HEK293T (cell line): ENCODE data around the gene FOXO3.

Experiments used
- CTCF ChIA-PET: fragments of 350-600 bp; formaldehyde crosslinking; extraction: SDS; loops from one replicate; lab custom pipeline; 2021; ENCODE audit warnings: antibody characterized with exemption, inconsistent platforms; lab: Yijun Ruan, JAX
- POLR2A ChIA-PET: fragments of 350-600 bp; formaldehyde crosslinking; extraction: SDS; loops from one replicate; lab custom pipeline; 2020; ENCODE audit warnings: antibody characterized with exemption, inconsistent platforms; lab: Yijun Ruan, JAX
- DNase-seq: peaks from one replicate; pipeline ENCODE4 v3.0.0; 2012; ENCODE audit warnings: mixed read lengths; ENCODE audit errors: extremely low spot score
- ARNT ChIP-seq: fragments of 450-650 bp; IDR thresholded peaks from 2 replicates; pipeline ENCODE4 v1.6.1; 2017; ENCODE audit warnings: mild to moderate bottlenecking
- BHLHE40 ChIP-seq: fragments of 450-650 bp; IDR thresholded peaks from 2 replicates; pipeline ENCODE4 v1.6.1; 2016; ENCODE audit warnings: mild to moderate bottlenecking, moderate library complexity, borderline replicate concordance
- CTBP1 ChIP-seq: fragments of 450-650 bp; IDR thresholded peaks from 2 replicates; pipeline ENCODE4 v1.6.1; 2016; ENCODE audit warnings: borderline replicate concordance
- ELF4 ChIP-seq: fragments of 450-650 bp; IDR thresholded peaks from 2 replicates; pipeline ENCODE4 v1.6.1; 2017; ENCODE audit warnings: antibody characterized with exemption
- FOXA1 ChIP-seq: fragments of 450-650 bp; IDR thresholded peaks from 2 replicates; pipeline ENCODE4 v1.6.1; 2016; ENCODE audit warnings: mild to moderate bottlenecking
- FOXK2 ChIP-seq: fragments of 450-650 bp; IDR thresholded peaks from 2 replicates; pipeline ENCODE4 v1.6.1; 2016; ENCODE audit warnings: mild to moderate bottlenecking
- FOXM1 ChIP-seq: fragments of 450-650 bp; IDR thresholded peaks from 2 replicates; pipeline ENCODE4 v1.6.1; 2017; ENCODE audit warnings: mild to moderate bottlenecking, borderline replicate concordance
- HDGF ChIP-seq: fragments of 450-650 bp; IDR thresholded peaks from 2 replicates; pipeline ENCODE4 v1.6.1; 2017; ENCODE audit warnings: antibody characterized with exemption, borderline replicate concordance
- L3MBTL2 ChIP-seq: fragments of 450-650 bp; conservative IDR thresholded peaks from 2 replicates; pipeline ENCODE4 v1.6.1; 2016; ENCODE audit warnings: mild to moderate bottlenecking
- LEF1 ChIP-seq: fragments of 450-650 bp; IDR thresholded peaks from 2 replicates; pipeline ENCODE4 v1.6.1; 2017; ENCODE audit warnings: mild to moderate bottlenecking, borderline replicate concordance
- NFRKB ChIP-seq: fragments of 450-650 bp; IDR thresholded peaks from 2 replicates; pipeline ENCODE4 v1.6.1; 2016; ENCODE audit warnings: mild to moderate bottlenecking, moderate library complexity
- PKNOX1 ChIP-seq: fragments of 450-650 bp; IDR thresholded peaks from 2 replicates; pipeline ENCODE4 v1.6.1; 2016
- SP1 ChIP-seq: fragments of 450-650 bp; IDR thresholded peaks from 2 replicates; pipeline ENCODE4 v1.6.1; 2017
- SUZ12 ChIP-seq: fragments of 450-650 bp; IDR thresholded peaks from 2 replicates; pipeline ENCODE4 v1.6.1; 2016; ENCODE audit warnings: mild to moderate bottlenecking
- TARDBP ChIP-seq: fragments of 450-650 bp; IDR thresholded peaks from 2 replicates; pipeline ENCODE4 v1.6.1; 2016
- ZNF384 ChIP-seq: fragments of 450-650 bp; IDR thresholded peaks from 2 replicates; pipeline ENCODE4 v1.6.1; 2016

The FOXO3 gene

GRCh38 chr6:108618623-108619152 is 58.0 kb downstream of the FOXO3 start:
- DNase-seq: no peak
- ChIA-PET POLR2A (no interaction called here), CTCF (no interaction called here)
- TF ChIP-seq NFRKB (no peak), ZNF384 (no peak), CTBP1 (no peak), L3MBTL2 (no peak), FOXA1 (no peak), SUZ12 (no peak), ARNT (no peak), ELF4 (no peak), PKNOX1 (no peak), TARDBP (no peak), SP1 (no peak)

- ChIA-PET POLR2A (no interaction called here), CTCF (interaction anchor here (1.2 kb wide), 1 partner anchor 11 kb away, joined by 3 read pairs; no protein-coding TSS in a partner anchor)
- no peak for DNase-seq
- no peak for TF ChIP-seq NFRKB
- TF ChIP-seq SUZ12: no peak
- no peak for TF ChIP-seq HDGF
- no peak for TF ChIP-seq TARDBP
- TF ChIP-seq ARNT: no peak
- no peak for TF ChIP-seq LEF1
- no peak for TF ChIP-seq ZNF384
Measured at GRCh38 chr6:108619431-108620197, 58.9 kb downstream of the FOXO3 start.

GRCh38 chr6:108621117-108621516 is 60.4 kb downstream of the FOXO3 start:
- POLR2A ChIA-PET: no interaction called here
- CTCF ChIA-PET: no interaction called here
- TF ChIP-seq FOXM1 (no peak), ARNT (no peak), PKNOX1 (no peak), ELF4 (no peak), NFRKB (no peak), SUZ12 (no peak), FOXA1 (no peak), L3MBTL2 (no peak), TARDBP (no peak), ZNF384 (no peak), LEF1 (no peak), HDGF (no peak), FOXK2 (no peak)
- DNase-seq: no peak

GRCh38 chr6:108622641-108623298 is 62.1 kb downstream of the FOXO3 start:
- no peak for DNase-seq
- CTCF ChIA-PET: interaction anchor here (0.6 to 1.0 kb wide), 2 partner anchors 44 to 52 kb away, joined by 3 read pairs; no protein-coding TSS in a partner anchor
- POLR2A ChIA-PET: no interaction called here

GRCh38 chr6:108623995-108624394 is 63.3 kb downstream of the FOXO3 start:
- ChIA-PET POLR2A (no interaction called here), CTCF (interaction anchor here (1.0 kb wide), 1 partner anchor 43 kb away, joined by 3 read pairs; no protein-coding TSS in a partner anchor)
- no peak for DNase-seq
- TF ChIP-seq TARDBP (no peak), LEF1 (no peak), FOXA1 (no peak), NFRKB (no peak), PKNOX1 (no peak), L3MBTL2 (no peak), SUZ12 (no peak), HDGF (no peak), ELF4 (no peak), ZNF384 (no peak), CTBP1 (no peak), FOXK2 (no peak), FOXM1 (no peak), ARNT (no peak), SP1 (no peak), BHLHE40 (no peak)

More at GRCh38 chr6:108622641-108623298, 62.1 kb downstream of the FOXO3 start:
- TF ChIP-seq BHLHE40: no peak
- TF ChIP-seq L3MBTL2: no peak

- ChIA-PET POLR2A (no interaction called here), CTCF (no interaction called here)
- no peak for TF ChIP-seq SUZ12
- no peak for TF ChIP-seq BHLHE40
- TF ChIP-seq ZNF384: no peak
- no peak for TF ChIP-seq HDGF
- TF ChIP-seq NFRKB: no peak
- TF ChIP-seq LEF1: no peak
- TF ChIP-seq FOXK2: no peak
- TF ChIP-seq PKNOX1: no peak
- TF ChIP-seq L3MBTL2: no peak
- no peak for TF ChIP-seq TARDBP
- no peak for TF ChIP-seq ARNT
- TF ChIP-seq CTBP1: no peak
- no peak for TF ChIP-seq FOXA1
- no peak for TF ChIP-seq FOXM1
- TF ChIP-seq SP1: no peak
- TF ChIP-seq ELF4: no peak
- no peak for DNase-seq
Measured at GRCh38 chr6:108625581-108625980, 64.9 kb downstream of the FOXO3 start.
